Mesenchymal stem cell (in vitro differentiated cells and primary cell): ENCODE results near the gene FUZ.

Experiments used
- DNase-seq: peaks from one replicate; pipeline ENCODE4 v3.0.0-alpha.2; 2013
- H2AFZ ChIP-seq: one replicate; pipeline ENCODE4 v1.6.1; 2013; ENCODE audit warnings: low read depth, mild to moderate bottlenecking, control low read depth, inconsistent platforms, low read length, moderate library complexity
- H2AK5ac ChIP-seq: 2 replicates; pipeline ENCODE4 v1.6.1; 2013; ENCODE audit warnings: low read length, moderate library complexity, mild to moderate bottlenecking, inconsistent platforms; ENCODE audit not compliant: severe bottlenecking
- H2BK120ac ChIP-seq: one replicate; pipeline ENCODE4 v1.6.1; 2013; ENCODE audit warnings: low read depth, mild to moderate bottlenecking, inconsistent platforms, low read length, moderate library complexity
- H2BK12ac ChIP-seq, 2 experiments: one replicate each; pipeline ENCODE4 v1.6.1; 2013; ENCODE audit warnings: inconsistent platforms in 2 of 2, low read length in 2 of 2, mild to moderate bottlenecking in 2 of 2, moderate library complexity in 2 of 2, control low read depth in 1 of 2
- H2BK15ac ChIP-seq: one replicate; pipeline ENCODE4 v1.6.1; 2013; ENCODE audit warnings: mild to moderate bottlenecking, low read depth, inconsistent platforms; ENCODE audit not compliant: poor library complexity, severe bottlenecking
- H2BK5ac ChIP-seq: 2 replicates; pipeline ENCODE4 v1.6.1; 2013; ENCODE audit warnings: low read depth, mild to moderate bottlenecking, low read length, control low read depth, inconsistent platforms; ENCODE audit not compliant: poor library complexity, severe bottlenecking
- H3K14ac ChIP-seq, 2 experiments: one replicate each; pipeline ENCODE4 v1.6.1; 2013; ENCODE audit warnings: inconsistent platforms in 2 of 2, low read length in 2 of 2, control low read depth in 1 of 2, mild to moderate bottlenecking in 1 of 2, moderate library complexity in 1 of 2
- H3K18ac ChIP-seq, 2 experiments: one replicate each; pipeline ENCODE4 v1.6.1; 2013; ENCODE audit warnings: inconsistent platforms in 2 of 2, low read length in 2 of 2, control low read depth in 1 of 2, low read depth in 1 of 2, mild to moderate bottlenecking in 1 of 2
- H3K23ac ChIP-seq, 2 experiments: one replicate each; pipeline ENCODE4 v1.6.1; 2013; ENCODE audit warnings: inconsistent platforms in 2 of 2, low read length in 2 of 2, mild to moderate bottlenecking in 2 of 2, moderate library complexity in 2 of 2, control low read depth in 1 of 2
- H3K27ac ChIP-seq: 2 replicates; pipeline ENCODE4 v1.5.1; 2013; ENCODE audit warnings: mild to moderate bottlenecking, moderate library complexity, low read length, control low read depth, inconsistent platforms; ENCODE audit not compliant: poor library complexity, severe bottlenecking
- H3K27me3 ChIP-seq, 2 experiments: 2 replicates each; pipeline versions ENCODE4 v1.6.1 to v1.7.0; 2013; ENCODE audit warnings: low read length in 2 of 2, mild to moderate bottlenecking in 2 of 2, moderate library complexity in 2 of 2, control low read depth in 1 of 2, inconsistent platforms in 1 of 2; ENCODE audit not compliant: control insufficient read depth in 1 of 2, insufficient read depth in 1 of 2
- H3K36me3 ChIP-seq, 2 experiments: 2 replicates each; pipeline versions ENCODE4 v1.6.1 to v1.7.0; 2013; ENCODE audit warnings: low read length in 2 of 2, control low read depth in 1 of 2, inconsistent platforms in 1 of 2, low read depth in 1 of 2, mild to moderate bottlenecking in 1 of 2; ENCODE audit not compliant: insufficient read depth in 2 of 2, control insufficient read depth in 1 of 2
- H3K4ac ChIP-seq, 2 experiments: one replicate each; pipeline ENCODE4 v1.6.1; 2013; ENCODE audit warnings: inconsistent platforms in 2 of 2, low read length in 2 of 2, mild to moderate bottlenecking in 2 of 2, moderate library complexity in 2 of 2, control low read depth in 1 of 2, low read depth in 1 of 2
- H3K4me1 ChIP-seq: 2 replicates; pipeline ENCODE4 v1.6.1; 2013; ENCODE audit warnings: low read depth, low read length, control low read depth; ENCODE audit not compliant: control insufficient read depth, insufficient read depth
- H3K4me2 ChIP-seq: 2 replicates; pipeline ENCODE4 v1.6.1; 2013; ENCODE audit warnings: low read length, mild to moderate bottlenecking, inconsistent platforms; ENCODE audit not compliant: poor library complexity, severe bottlenecking
- H3K4me3 ChIP-seq, 2 experiments: 2 replicates each; pipeline versions ENCODE4 v1.5.1 to v1.7.0; 2013; ENCODE audit warnings: low read length in 2 of 2, mild to moderate bottlenecking in 2 of 2, control low read depth in 1 of 2, low read depth in 1 of 2; ENCODE audit not compliant: insufficient read depth in 1 of 2
- H3K79me1 ChIP-seq: replicated peaks from 2 replicates; pipeline ENCODE4 v1.6.1; 2013; ENCODE audit warnings: mild to moderate bottlenecking, control low read depth, low read length, inconsistent platforms; ENCODE audit not compliant: poor library complexity, severe bottlenecking
- H3K9ac ChIP-seq: 2 replicates; pipeline ENCODE4 v1.7.0; 2013; ENCODE audit warnings: mild to moderate bottlenecking, low read length, moderate library complexity
- H3K9me3 ChIP-seq: 2 replicates; pipeline ENCODE4 v1.7.0; 2013; ENCODE audit warnings: mild to moderate bottlenecking, low read length; ENCODE audit not compliant: control insufficient read depth
- H4K8ac ChIP-seq: one replicate; pipeline ENCODE4 v1.6.1; 2013; ENCODE audit warnings: inconsistent platforms, mild to moderate bottlenecking, low read length, moderate library complexity
- H4K91ac ChIP-seq: one replicate; pipeline ENCODE4 v1.6.1; 2013; ENCODE audit warnings: mild to moderate bottlenecking, low read length, inconsistent platforms
- WGBS: methylation state at CpG from one replicate; pipeline ENCODE4 v1.1.7; 2013; ENCODE audit warnings: mixed read lengths; 5-methylcytosine and 5-hydroxymethylcytosine counted together

The FUZ gene

DNA sequence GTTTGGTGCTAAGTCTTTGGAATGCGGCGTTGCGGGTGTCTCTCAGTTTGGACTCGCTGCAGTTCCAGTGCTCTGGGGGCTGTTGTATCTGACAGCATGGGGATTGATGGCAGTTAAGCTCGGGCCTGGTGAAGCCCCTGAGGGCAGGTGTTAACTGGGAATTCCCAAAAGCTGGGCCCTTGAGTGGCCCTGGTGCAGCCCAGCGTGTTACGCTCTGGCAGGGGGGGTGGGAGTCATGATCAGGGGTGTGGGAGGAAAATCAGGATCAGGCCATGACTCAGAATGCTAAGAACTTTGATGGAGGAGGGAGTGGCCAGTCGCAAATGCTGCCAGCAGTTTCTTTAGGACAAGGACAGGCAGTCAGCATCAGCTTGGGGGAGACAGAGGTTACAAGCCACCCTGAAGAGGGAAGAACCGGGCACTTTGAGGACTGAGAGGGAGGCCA lies 26.7 kb downstream of the FUZ start:
- Histone ChIP-seq H3K14ac (no peak overlapping the region), H2BK120ac (no peak overlapping the region), H2BK15ac (no peak overlapping the region), H3K9me3 (no peaks in the 10 kb centered on the region), H3K36me3 (peaks cover 64 to 79% of the 10 kb centered on the region in 2 experiments), H3K27me3 (no peaks in the 10 kb centered on the region), H2BK5ac (no peak overlapping the region), H3K4me1 (peaks cover 15% of the 10 kb centered on the region), H2AK5ac (no peak overlapping the region), H3K79me1 (peaks cover 41% of the 10 kb centered on the region), H4K91ac (no peak overlapping the region), H3K4me3 (peak overlapping the region in 1 of 2 experiments; percentile 14), H4K8ac (peak overlapping the region; percentile 10), H3K18ac (no peak overlapping the region), H3K4ac (peak overlapping the region in 1 of 2 experiments; percentile 17), H3K23ac (no peak overlapping the region), H3K27ac (no peak overlapping the region), H2BK12ac (no peak overlapping the region), H3K4me2 (no peak overlapping the region), H3K9ac (peak overlapping the region; percentile 74), H2AFZ (no peak overlapping the region)
- DNase-seq: peak; percentile 41
- 70% methylated on average over 9 of the region's 9 CpGs for WGBS

- no peak overlapping the region for H2BK120ac ChIP-seq
- H3K4ac ChIP-seq: no peak overlapping the region
- H2AK5ac ChIP-seq: no peak overlapping the region
- DNase-seq: no peak
- no peaks in the 10 kb centered on the region for H3K27me3 ChIP-seq
- no peak overlapping the region for H3K23ac ChIP-seq
- no peak overlapping the region for H4K8ac ChIP-seq
- no peak overlapping the region for H4K91ac ChIP-seq
- H3K27ac ChIP-seq: no peak overlapping the region
- no peak overlapping the region for H2BK12ac ChIP-seq
- H3K18ac ChIP-seq: no peak overlapping the region
- peaks cover 48 to 58% of the 10 kb centered on the region in 2 experiments for H3K36me3 ChIP-seq
- H3K9me3 ChIP-seq: no peaks in the 10 kb centered on the region
- H3K4me1 ChIP-seq: peaks cover 5% of the 10 kb centered on the region
- H3K79me1 ChIP-seq: peaks cover 46% of the 10 kb centered on the region
- no peak overlapping the region for H3K9ac ChIP-seq
- 98% methylated on average over 18 of the region's 18 CpGs for WGBS
- H2BK5ac ChIP-seq: no peak overlapping the region
- H2AFZ ChIP-seq: no peak overlapping the region
- no peak overlapping the region for H2BK15ac ChIP-seq
- H3K4me3 ChIP-seq: no peak overlapping the region
- no peak overlapping the region for H3K14ac ChIP-seq
- H3K4me2 ChIP-seq: no peak overlapping the region
These were observed 30.6 kb downstream of the FUZ start for GRCh38 chr19:49782515-49782914.

DNA sequence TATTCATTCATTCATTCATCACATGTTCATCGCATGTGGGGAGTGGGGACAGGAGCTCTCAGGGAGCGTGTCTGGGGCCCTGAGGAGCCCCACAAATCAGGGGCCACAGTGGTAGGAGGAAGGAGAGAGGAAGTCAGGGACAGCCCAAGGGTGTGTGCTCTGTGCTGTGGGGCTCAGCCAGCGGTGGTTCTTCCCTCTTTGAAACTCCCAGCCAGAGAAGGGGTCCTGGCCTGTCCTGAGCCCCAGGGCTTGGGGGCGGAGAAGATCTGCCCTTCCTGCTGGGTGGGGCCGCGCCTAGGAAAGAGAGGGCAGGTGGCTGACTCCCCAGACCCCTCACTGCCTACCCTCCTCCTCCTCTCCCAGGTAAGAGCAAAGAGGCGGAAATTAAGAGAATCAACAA lies 31.7 kb downstream of the FUZ start:
- no peak overlapping the region for H2AK5ac ChIP-seq
- no peak overlapping the region for H3K23ac ChIP-seq
- H2AFZ ChIP-seq: no peak overlapping the region
- no peak for DNase-seq
- H3K14ac ChIP-seq: no peak overlapping the region
- no peak overlapping the region for H2BK120ac ChIP-seq
- H3K4ac ChIP-seq: no peak overlapping the region
- H2BK12ac ChIP-seq: no peak overlapping the region
- no peaks in the 10 kb centered on the region for H3K9me3 ChIP-seq
- H3K4me1 ChIP-seq: peaks cover 2% of the 10 kb centered on the region
- H2BK15ac ChIP-seq: no peak overlapping the region
- H3K36me3 ChIP-seq: peaks cover 46 to 56% of the 10 kb centered on the region in 2 experiments
- H3K27ac ChIP-seq: no peak overlapping the region
- H3K4me2 ChIP-seq: no peak overlapping the region
- H3K9ac ChIP-seq: no peak overlapping the region
- no peak overlapping the region for H3K4me3 ChIP-seq
- H2BK5ac ChIP-seq: no peak overlapping the region
- 92% methylated on average over 4 of the region's 7 CpGs for WGBS
- no peak overlapping the region for H3K18ac ChIP-seq
- peaks cover 44% of the 10 kb centered on the region for H3K79me1 ChIP-seq
- H4K8ac ChIP-seq: no peak overlapping the region
- no peak overlapping the region for H4K91ac ChIP-seq
- no peaks in the 10 kb centered on the region for H3K27me3 ChIP-seq

DNA sequence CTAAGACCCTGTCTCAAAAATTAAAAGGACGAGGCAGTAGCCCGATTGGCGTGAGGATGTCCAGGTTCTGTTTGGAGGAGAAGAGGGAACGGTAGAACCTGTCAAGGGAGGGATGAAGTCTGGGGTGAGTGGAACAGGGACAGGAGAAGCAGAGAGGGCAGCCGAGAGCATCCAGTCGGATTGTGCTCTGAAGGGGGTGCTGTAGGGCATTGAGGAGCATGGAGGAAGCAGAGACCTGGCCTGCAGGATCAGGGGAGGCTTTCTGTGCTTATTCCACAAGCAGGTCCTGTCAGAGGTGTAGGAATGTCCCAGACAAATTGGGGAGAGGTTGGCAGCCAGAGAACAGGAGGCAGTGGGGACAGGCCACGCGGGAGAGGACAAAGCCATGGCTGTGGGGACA lies 32.2 kb downstream of the FUZ start:
- no peak overlapping the region for H3K14ac ChIP-seq
- H4K8ac ChIP-seq: no peak overlapping the region
- no peak overlapping the region for H2BK15ac ChIP-seq
- H3K18ac ChIP-seq: no peak overlapping the region
- H3K79me1 ChIP-seq: peaks cover 48% of the 10 kb centered on the region
- no peaks in the 10 kb centered on the region for H3K4me1 ChIP-seq
- no peaks in the 10 kb centered on the region for H3K27me3 ChIP-seq
- no peak for DNase-seq
- WGBS: 92% methylated on average over 8 of the region's 8 CpGs
- no peak overlapping the region for H3K4me3 ChIP-seq
- H4K91ac ChIP-seq: no peak overlapping the region
- peaks cover 46 to 56% of the 10 kb centered on the region in 2 experiments for H3K36me3 ChIP-seq
- no peak overlapping the region for H3K23ac ChIP-seq
- no peak overlapping the region for H3K9ac ChIP-seq
- no peak overlapping the region for H2AFZ ChIP-seq
- no peak overlapping the region for H2BK12ac ChIP-seq
- no peak overlapping the region for H3K4ac ChIP-seq
- H2BK5ac ChIP-seq: no peak overlapping the region
- no peak overlapping the region for H3K4me2 ChIP-seq
- H3K27ac ChIP-seq: no peak overlapping the region
- H3K9me3 ChIP-seq: no peaks in the 10 kb centered on the region
- H2AK5ac ChIP-seq: no peak overlapping the region
- H2BK120ac ChIP-seq: no peak overlapping the region
